Prostate gland (tissue), 2 donors: Measurements from ENCODE around the gene NDST1. TPM values are rescaled to one million over a fixed set of nuclear protein-coding genes. Genes with fewer than 3 reads are reported as not detected.

Source experiments
- DNase-seq: peaks from one replicate; pipeline ENCODE4 v3.0.0-alpha.2; 2019; ENCODE audit warnings: low spot score
- H3K27ac ChIP-seq, 2 donors: fragments of 200-600 bp; sonication (generic); 2 replicates each; pipeline ENCODE4 v1.5.1; 2017 to 2019
- H3K27me3 ChIP-seq: fragments of 200-600 bp; sonication (generic); replicated peaks from 2 replicates; pipeline ENCODE4 v1.5.1; 2019; ENCODE audit not compliant: insufficient read depth
- H3K36me3 ChIP-seq, 2 donors: fragments of 200-600 bp; sonication (generic); 1 replicate in 1 of 2; 2 replicates in 1 of 2; pipeline versions ENCODE4 v1.5.1 to v1.8.1; 2017 to 2019
- H3K4me1 ChIP-seq: fragments of 200-600 bp; sonication (generic); replicated peaks from 2 replicates; pipeline ENCODE4 v1.5.1; 2019
- H3K4me3 ChIP-seq, 2 donors: fragments of 200-600 bp; sonication (generic); 2 replicates each; pipeline ENCODE4 v1.5.1; 2017 to 2019
- H3K9me3 ChIP-seq: fragments of 200-600 bp; sonication (generic); 2 replicates; pipeline ENCODE4 v1.5.1; 2017
- POLR2A ChIP-seq: fragments of 450-650 bp; IDR thresholded peaks from one replicate; pipeline ENCODE4 v1.6.1; 2016; ENCODE audit warnings: antibody characterized with exemption, mild to moderate bottlenecking
- POLR2AphosphoS5 ChIP-seq: sonication (generic); formaldehyde crosslinking; IDR thresholded peaks from one replicate; pipeline ENCODE4 v1.6.1; 2017; ENCODE audit warnings: antibody characterized with exemption
- WGBS: methylation state at CpG from one replicate; pipeline ENCODE4 v1.1.5; 2018; 5-methylcytosine and 5-hydroxymethylcytosine counted together
- intact Hi-C: fragments of 100-400 bp; cut with DNase I; formaldehyde crosslinking; loops from one replicate; pipeline ENCODE4 v1.14.2; 2022
- total RNA-seq, 2 donors: library from RNA; depleted of rRNA; stranded (reverse); fragments of >200 nt; gene quantifications; one replicate each; pipeline ENCODE4 v1.1.0, GENCODE V29; 2016
- TF ChIP-seq, protein P1 (sequence below), 4 experiments: fragments of 200-600 bp in 2 of 4; fragments of 450-650 bp in 2 of 4; sonication (generic) in 2 of 4; IDR thresholded peaks; 1 replicate in 3 of 4; 2 replicates in 1 of 4; pipeline ENCODE4 v1.5.1; 2016 to 2019; ENCODE audit warnings: antibody characterized with exemption in 4 of 4, mild to moderate bottlenecking in 2 of 4, moderate library complexity in 2 of 4

The NDST1 gene
- total RNA-seq, 2 donors from 2014 or later: 65.8 to 175 TPM

GRCh38 chr5:150596313-150596712, 88.4 kb downstream of the NDST1 start:
- WGBS: 83% methylated on average over 9 of the region's 9 CpGs
- no peaks in the 10 kb centered on the region for H3K27me3 ChIP-seq
- DNase-seq: no peak
- H3K9me3 ChIP-seq: no peaks in the 10 kb centered on the region
- TF ChIP-seq POLR2A (no peak), POLR2AphosphoS5 (no peak)
- TF ChIP-seq, protein P1, sequence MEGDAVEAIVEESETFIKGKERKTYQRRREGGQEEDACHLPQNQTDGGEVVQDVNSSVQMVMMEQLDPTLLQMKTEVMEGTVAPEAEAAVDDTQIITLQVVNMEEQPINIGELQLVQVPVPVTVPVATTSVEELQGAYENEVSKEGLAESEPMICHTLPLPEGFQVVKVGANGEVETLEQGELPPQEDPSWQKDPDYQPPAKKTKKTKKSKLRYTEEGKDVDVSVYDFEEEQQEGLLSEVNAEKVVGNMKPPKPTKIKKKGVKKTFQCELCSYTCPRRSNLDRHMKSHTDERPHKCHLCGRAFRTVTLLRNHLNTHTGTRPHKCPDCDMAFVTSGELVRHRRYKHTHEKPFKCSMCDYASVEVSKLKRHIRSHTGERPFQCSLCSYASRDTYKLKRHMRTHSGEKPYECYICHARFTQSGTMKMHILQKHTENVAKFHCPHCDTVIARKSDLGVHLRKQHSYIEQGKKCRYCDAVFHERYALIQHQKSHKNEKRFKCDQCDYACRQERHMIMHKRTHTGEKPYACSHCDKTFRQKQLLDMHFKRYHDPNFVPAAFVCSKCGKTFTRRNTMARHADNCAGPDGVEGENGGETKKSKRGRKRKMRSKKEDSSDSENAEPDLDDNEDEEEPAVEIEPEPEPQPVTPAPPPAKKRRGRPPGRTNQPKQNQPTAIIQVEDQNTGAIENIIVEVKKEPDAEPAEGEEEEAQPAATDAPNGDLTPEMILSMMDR (IDR thresholded peaks at IDR 0.05): no peak
- no peak overlapping the region for H3K4me3 ChIP-seq
- intact Hi-C loops: no loop called here
- no peaks in the 10 kb centered on the region for H3K4me1 ChIP-seq
- H3K36me3 ChIP-seq: no peaks in the 10 kb centered on the region
- H3K27ac ChIP-seq: no peak overlapping the region

GRCh38 chr5:150596826-150597225, 88.9 kb downstream of the NDST1 start:
- Histone ChIP-seq H3K4me1 (no peaks in the 10 kb centered on the region), H3K4me3 (no peak overlapping the region), H3K9me3 (no peaks in the 10 kb centered on the region), H3K36me3 (no peaks in the 10 kb centered on the region), H3K27me3 (no peaks in the 10 kb centered on the region), H3K27ac (no peak overlapping the region)
- intact Hi-C loops: no loop called here
- TF ChIP-seq, protein P1 (IDR thresholded peaks at IDR 0.05): no peak
- no peak for TF ChIP-seq POLR2A
- no peak for TF ChIP-seq POLR2AphosphoS5
- DNase-seq: no peak
- WGBS: 75% methylated on average over 3 of the region's 3 CpGs

GRCh38 chr5:150598006-150598405, 90.1 kb downstream of the NDST1 start:
- Histone ChIP-seq H3K4me3 (no peak overlapping the region), H3K27ac (no peak overlapping the region), H3K36me3 (no peaks in the 10 kb centered on the region), H3K27me3 (no peaks in the 10 kb centered on the region), H3K4me1 (no peaks in the 10 kb centered on the region), H3K9me3 (no peaks in the 10 kb centered on the region)
- 65% methylated on average over 9 of the region's 10 CpGs for WGBS
- DNase-seq: no peak
- no peak for TF ChIP-seq POLR2A
- TF ChIP-seq, protein P1 (IDR thresholded peaks at IDR 0.05): no peak
- no peak for TF ChIP-seq POLR2AphosphoS5
- intact Hi-C loops: no loop called here

- intact Hi-C loops: no loop called here
Measured at GRCh38 chr5:150598821-150599273, 90.9 kb downstream of the NDST1 start.

DNA sequence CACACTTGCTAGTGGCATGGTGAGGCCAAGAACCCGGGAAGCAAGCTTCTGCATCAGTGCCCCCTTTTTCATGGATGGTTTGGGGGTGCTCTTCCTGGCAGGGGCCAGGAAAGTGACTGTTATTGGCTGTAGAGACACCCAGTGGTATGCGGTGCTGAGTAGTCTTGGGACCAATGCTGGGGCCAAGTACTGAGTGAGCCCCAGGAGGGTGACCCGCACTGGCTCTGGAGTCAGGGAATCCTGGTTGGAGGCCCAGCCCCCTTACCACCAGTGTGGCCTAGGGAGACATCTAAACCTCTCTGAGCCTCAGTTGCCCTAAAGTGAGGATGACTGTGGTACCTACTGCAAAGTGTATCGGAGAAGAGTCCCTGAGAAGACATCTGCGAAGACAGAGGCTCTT, 91.3 kb downstream of the NDST1 start:
- TF ChIP-seq POLR2AphosphoS5: no peak
- no peak for TF ChIP-seq POLR2A
- TF ChIP-seq, protein P1 (IDR thresholded peaks at IDR 0.05): no peak
- H3K4me1 ChIP-seq: no peaks in the 10 kb centered on the region
- H3K27ac ChIP-seq: no peak overlapping the region
- intact Hi-C loops: no loop called here
- H3K27me3 ChIP-seq: no peaks in the 10 kb centered on the region
- H3K4me3 ChIP-seq: no peak overlapping the region
- no peaks in the 10 kb centered on the region for H3K36me3 ChIP-seq
- 75% methylated on average over 5 of the region's 5 CpGs for WGBS
- H3K9me3 ChIP-seq: no peaks in the 10 kb centered on the region
- no peak for DNase-seq

More at GRCh38 chr5:150598821-150599273, 90.9 kb downstream of the NDST1 start:
- H3K27ac ChIP-seq: no peak overlapping the region
- no peaks in the 10 kb centered on the region for H3K36me3 ChIP-seq
- H3K27me3 ChIP-seq: no peaks in the 10 kb centered on the region
- peak; percentile 29 for DNase-seq
- WGBS: 47% methylated on average over 12 of the region's 12 CpGs
- no peaks in the 10 kb centered on the region for H3K4me1 ChIP-seq
- no peaks in the 10 kb centered on the region for H3K9me3 ChIP-seq
- H3K4me3 ChIP-seq: no peak overlapping the region
- TF ChIP-seq, protein P1 (IDR thresholded peaks at IDR 0.05): no peak
- peak; percentile 21 for TF ChIP-seq POLR2AphosphoS5
